ENCODE data around the gene FUT9.

Gene FUT9

GRCh38 chr6:96007663-96008062 lies 8.1 kb upstream of the FUT9 start:
- H3K4me1 ChIP-seq (ENCODE audit: control insufficient read depth in 2 of 2, insufficient read depth in 2 of 2, low read length in 2 of 2) = no peaks in the 10 kb centered on the region
- H3K27ac ChIP-seq (ENCODE audit: low read depth in 2 of 2, low read length in 2 of 2) = no peak overlapping the region
- H3K36me3 ChIP-seq (ENCODE audit: control insufficient read depth in 2 of 2, insufficient read depth in 2 of 2, low read length in 2 of 2) = no peaks in the 10 kb centered on the region
- H3K4me3 ChIP-seq (ENCODE audit: low read length in 2 of 2) = no peak overlapping the region
- H3K9me3 ChIP-seq (ENCODE audit: control insufficient read depth in 2 of 2, low read length in 2 of 2) = no peaks in the 10 kb centered on the region
- H3K9ac ChIP-seq (ENCODE audit: low read depth in 1 of 2, low read length in 2 of 2) = no peak overlapping the region
- H3K27me3 ChIP-seq (ENCODE audit: control insufficient read depth in 2 of 2, insufficient read depth in 2 of 2, low read length in 2 of 2) = no peaks in the 10 kb centered on the region

GRCh38 chr6:96013531-96013930 lies 2.2 kb upstream of the FUT9 start:
- Histone ChIP-seq H3K4me3 (ENCODE audit: low read length in 2 of 2) (no peak overlapping the region), H3K36me3 (ENCODE audit: control insufficient read depth in 2 of 2, insufficient read depth in 2 of 2, low read length in 2 of 2) (no peaks in the 10 kb centered on the region), H3K9ac (ENCODE audit: low read depth in 1 of 2, low read length in 2 of 2) (no peak overlapping the region), H3K9me3 (ENCODE audit: control insufficient read depth in 2 of 2, low read length in 2 of 2) (no peaks in the 10 kb centered on the region), H3K27ac (ENCODE audit: low read depth in 2 of 2, low read length in 2 of 2) (no peak overlapping the region), H3K27me3 (ENCODE audit: control insufficient read depth in 2 of 2, insufficient read depth in 2 of 2, low read length in 2 of 2) (no peaks in the 10 kb centered on the region), H3K4me1 (ENCODE audit: control insufficient read depth in 2 of 2, insufficient read depth in 2 of 2, low read length in 2 of 2) (no peaks in the 10 kb centered on the region)

- no peak overlapping the region for H3K9ac ChIP-seq (ENCODE audit: low read depth in 1 of 2, low read length in 2 of 2)
- H3K27me3 ChIP-seq (ENCODE audit: control insufficient read depth in 2 of 2, insufficient read depth in 2 of 2, low read length in 2 of 2) = no peaks in the 10 kb centered on the region
- H3K4me3 ChIP-seq (ENCODE audit: low read length in 2 of 2) = no peak overlapping the region
- H3K27ac ChIP-seq (ENCODE audit: low read depth in 2 of 2, low read length in 2 of 2) = no peak overlapping the region
- H3K36me3 ChIP-seq (ENCODE audit: control insufficient read depth in 2 of 2, insufficient read depth in 2 of 2, low read length in 2 of 2) = no peaks in the 10 kb centered on the region
- H3K9me3 ChIP-seq (ENCODE audit: control insufficient read depth in 2 of 2, low read length in 2 of 2) = no peaks in the 10 kb centered on the region
- H3K4me1 ChIP-seq (ENCODE audit: control insufficient read depth in 2 of 2, insufficient read depth in 2 of 2, low read length in 2 of 2) = no peaks in the 10 kb centered on the region
These were observed 792 bp upstream of the FUT9 start for GRCh38 chr6:96014846-96015517.

GRCh38 chr6:96016334-96017069 lies 728 bp downstream of the FUT9 start:
- Histone ChIP-seq H3K27me3 (ENCODE audit: control insufficient read depth in 2 of 2, insufficient read depth in 2 of 2, low read length in 2 of 2) (no peaks in the 10 kb centered on the region), H3K4me3 (ENCODE audit: low read length in 2 of 2) (no peak overlapping the region), H3K9me3 (ENCODE audit: control insufficient read depth in 2 of 2, low read length in 2 of 2) (no peaks in the 10 kb centered on the region), H3K4me1 (ENCODE audit: control insufficient read depth in 2 of 2, insufficient read depth in 2 of 2, low read length in 2 of 2) (no peaks in the 10 kb centered on the region), H3K9ac (ENCODE audit: low read depth in 1 of 2, low read length in 2 of 2) (no peak overlapping the region), H3K27ac (ENCODE audit: low read depth in 2 of 2, low read length in 2 of 2) (no peak overlapping the region), H3K36me3 (ENCODE audit: control insufficient read depth in 2 of 2, insufficient read depth in 2 of 2, low read length in 2 of 2) (no peaks in the 10 kb centered on the region)

GRCh38 chr6:96017070-96017359 lies 1.2 kb downstream of the FUT9 start:
- Histone ChIP-seq H3K4me3 (ENCODE audit: low read length in 2 of 2) (no peak overlapping the region), H3K9ac (ENCODE audit: low read depth in 1 of 2, low read length in 2 of 2) (no peak overlapping the region), H3K27ac (ENCODE audit: low read depth in 2 of 2, low read length in 2 of 2) (no peak overlapping the region), H3K36me3 (ENCODE audit: control insufficient read depth in 2 of 2, insufficient read depth in 2 of 2, low read length in 2 of 2) (no peaks in the 10 kb centered on the region), H3K4me1 (ENCODE audit: control insufficient read depth in 2 of 2, insufficient read depth in 2 of 2, low read length in 2 of 2) (no peaks in the 10 kb centered on the region), H3K9me3 (ENCODE audit: control insufficient read depth in 2 of 2, low read length in 2 of 2) (no peaks in the 10 kb centered on the region), H3K27me3 (ENCODE audit: control insufficient read depth in 2 of 2, insufficient read depth in 2 of 2, low read length in 2 of 2) (no peaks in the 10 kb centered on the region)

- H3K9ac ChIP-seq (ENCODE audit: low read depth in 1 of 2, low read length in 2 of 2) = no peak overlapping the region
- H3K4me1 ChIP-seq (ENCODE audit: control insufficient read depth in 2 of 2, insufficient read depth in 2 of 2, low read length in 2 of 2) = no peaks in the 10 kb centered on the region
- H3K27me3 ChIP-seq (ENCODE audit: control insufficient read depth in 2 of 2, insufficient read depth in 2 of 2, low read length in 2 of 2) = no peaks in the 10 kb centered on the region
- no peak overlapping the region for H3K4me3 ChIP-seq (ENCODE audit: low read length in 2 of 2)
- H3K9me3 ChIP-seq (ENCODE audit: control insufficient read depth in 2 of 2, low read length in 2 of 2) = no peaks in the 10 kb centered on the region
- no peaks in the 10 kb centered on the region for H3K36me3 ChIP-seq (ENCODE audit: control insufficient read depth in 2 of 2, insufficient read depth in 2 of 2, low read length in 2 of 2)
- no peak overlapping the region for H3K27ac ChIP-seq (ENCODE audit: low read depth in 2 of 2, low read length in 2 of 2)
These were observed 6.5 kb downstream of the FUT9 start for GRCh38 chr6:96022225-96022624.

GRCh38 chr6:96032661-96033060 lies 16.9 kb downstream of the FUT9 start:
- Histone ChIP-seq H3K9ac (ENCODE audit: low read depth in 1 of 2, low read length in 2 of 2) (no peak overlapping the region), H3K27ac (ENCODE audit: low read depth in 2 of 2, low read length in 2 of 2) (no peak overlapping the region), H3K27me3 (ENCODE audit: control insufficient read depth in 2 of 2, insufficient read depth in 2 of 2, low read length in 2 of 2) (no peaks in the 10 kb centered on the region), H3K9me3 (ENCODE audit: control insufficient read depth in 2 of 2, low read length in 2 of 2) (no peaks in the 10 kb centered on the region), H3K4me1 (ENCODE audit: control insufficient read depth in 2 of 2, insufficient read depth in 2 of 2, low read length in 2 of 2) (no peaks in the 10 kb centered on the region), H3K36me3 (ENCODE audit: control insufficient read depth in 2 of 2, insufficient read depth in 2 of 2, low read length in 2 of 2) (no peaks in the 10 kb centered on the region), H3K4me3 (ENCODE audit: low read length in 2 of 2) (no peak overlapping the region)

GRCh38 chr6:96051555-96051954 lies 35.8 kb downstream of the FUT9 start:
- Histone ChIP-seq H3K9me3 (ENCODE audit: control insufficient read depth in 2 of 2, low read length in 2 of 2) (no peaks in the 10 kb centered on the region), H3K27me3 (ENCODE audit: control insufficient read depth in 2 of 2, insufficient read depth in 2 of 2, low read length in 2 of 2) (no peaks in the 10 kb centered on the region), H3K36me3 (ENCODE audit: control insufficient read depth in 2 of 2, insufficient read depth in 2 of 2, low read length in 2 of 2) (no peaks in the 10 kb centered on the region), H3K4me1 (ENCODE audit: control insufficient read depth in 2 of 2, insufficient read depth in 2 of 2, low read length in 2 of 2) (no peaks in the 10 kb centered on the region), H3K4me3 (ENCODE audit: low read length in 2 of 2) (no peak overlapping the region), H3K9ac (ENCODE audit: low read depth in 1 of 2, low read length in 2 of 2) (no peak overlapping the region), H3K27ac (ENCODE audit: low read depth in 2 of 2, low read length in 2 of 2) (no peak overlapping the region)

GRCh38 chr6:96058082-96058481 lies 42.3 kb downstream of the FUT9 start:
- no peaks in the 10 kb centered on the region for H3K9me3 ChIP-seq (ENCODE audit: control insufficient read depth in 2 of 2, low read length in 2 of 2)
- no peaks in the 10 kb centered on the region for H3K36me3 ChIP-seq (ENCODE audit: control insufficient read depth in 2 of 2, insufficient read depth in 2 of 2, low read length in 2 of 2)
- no peak overlapping the region for H3K9ac ChIP-seq (ENCODE audit: low read depth in 1 of 2, low read length in 2 of 2)
- H3K27ac ChIP-seq (ENCODE audit: low read depth in 2 of 2, low read length in 2 of 2) = no peak overlapping the region
- no peaks in the 10 kb centered on the region for H3K27me3 ChIP-seq (ENCODE audit: control insufficient read depth in 2 of 2, insufficient read depth in 2 of 2, low read length in 2 of 2)
- H3K4me1 ChIP-seq (ENCODE audit: control insufficient read depth in 2 of 2, insufficient read depth in 2 of 2, low read length in 2 of 2) = no peaks in the 10 kb centered on the region
- no peak overlapping the region for H3K4me3 ChIP-seq (ENCODE audit: low read length in 2 of 2)

- H3K36me3 ChIP-seq (ENCODE audit: control insufficient read depth in 2 of 2, insufficient read depth in 2 of 2, low read length in 2 of 2) = no peaks in the 10 kb centered on the region
- no peaks in the 10 kb centered on the region for H3K27me3 ChIP-seq (ENCODE audit: control insufficient read depth in 2 of 2, insufficient read depth in 2 of 2, low read length in 2 of 2)
- no peak overlapping the region for H3K27ac ChIP-seq (ENCODE audit: low read depth in 2 of 2, low read length in 2 of 2)
- H3K9ac ChIP-seq (ENCODE audit: low read depth in 1 of 2, low read length in 2 of 2) = no peak overlapping the region
- H3K4me3 ChIP-seq (ENCODE audit: low read length in 2 of 2) = no peak overlapping the region
- no peaks in the 10 kb centered on the region for H3K4me1 ChIP-seq (ENCODE audit: control insufficient read depth in 2 of 2, insufficient read depth in 2 of 2, low read length in 2 of 2)
- H3K9me3 ChIP-seq (ENCODE audit: control insufficient read depth in 2 of 2, low read length in 2 of 2) = no peaks in the 10 kb centered on the region
These were observed 43.8 kb downstream of the FUT9 start for GRCh38 chr6:96059586-96059985.

Data from mucosa of rectum (tissue), 2 donors.